CD4-positive, alpha-beta T cell (primary cell): ENCODE results near the gene KCNH1. TPM values are rescaled to one million over a fixed set of nuclear protein-coding genes. Genes with fewer than 3 reads are reported as not detected.

ENCODE experiments used
- ATAC-seq: fragments of 200-7000 bp; cut with Tn5 transposase; one replicate; pipeline ENCODE4 v1.10.0; 2022; ENCODE audit warnings: mild to moderate bottlenecking; ENCODE audit not compliant: poor library complexity
- CTCF ChIA-PET: fragments of 350-600 bp; sonication (Branson Sonifier 250); formaldehyde crosslinking; loops from one replicate; lab custom pipeline; 2021; ENCODE audit warnings: antibody characterized with exemption, inconsistent platforms; lab: Charles Lee
- POLR2A ChIA-PET: fragments of 350-600 bp; sonication (Branson Sonifier 250); formaldehyde crosslinking; loops from one replicate; lab custom pipeline; 2021; ENCODE audit warnings: antibody characterized with exemption, inconsistent platforms; lab: Charles Lee
- DNase-seq, 14 experiments: peaks; one replicate each; pipeline ENCODE4 v3.0.0-alpha.2; 2013 to 2020; ENCODE audit warnings: mixed read lengths in 2 of 14
- H3K27ac ChIP-seq, 2 donors: one replicate each; pipeline versions ENCODE4 v1.5.1 to v1.7.0; 2013; ENCODE audit warnings: low read length in 2 of 2, low read depth in 1 of 2, mild to moderate bottlenecking in 1 of 2
- H3K27me3 ChIP-seq, 2 experiments: 1 replicate in 1 of 2; 2 replicates in 1 of 2; pipeline versions ENCODE4 v1.6.1 to v1.7.0; 2013; ENCODE audit warnings: low read length in 2 of 2, control low read depth in 1 of 2, mild to moderate bottlenecking in 1 of 2, moderate library complexity in 1 of 2; ENCODE audit not compliant: insufficient read depth in 2 of 2, control insufficient read depth in 1 of 2
- H3K36me3 ChIP-seq: one replicate; pipeline ENCODE4 v1.6.1; 2013; ENCODE audit warnings: low read length, control low read depth; ENCODE audit not compliant: insufficient read depth
- H3K4me1 ChIP-seq: one replicate; pipeline ENCODE4 v1.6.1; 2013; ENCODE audit warnings: low read length, control low read depth; ENCODE audit not compliant: insufficient read depth
- H3K4me3 ChIP-seq: one replicate; pipeline ENCODE4 v1.5.1; 2013; ENCODE audit warnings: mild to moderate bottlenecking, low read length, moderate library complexity
- H3K9me3 ChIP-seq, 2 experiments: 1 replicate in 1 of 2; 2 replicates in 1 of 2; pipeline versions ENCODE4 v1.6.1 to v1.7.0; 2013; ENCODE audit warnings: low read length in 2 of 2, mild to moderate bottlenecking in 2 of 2, control low read depth in 1 of 2, moderate library complexity in 1 of 2; ENCODE audit not compliant: control insufficient read depth in 1 of 2, insufficient read depth in 1 of 2
- H3K27ac Mint-ChIP-seq: one replicate; pipeline ENCODE4 v1.8.0; 2020; ENCODE audit warnings: mixed read lengths
- H3K27me3 Mint-ChIP-seq: one replicate; pipeline ENCODE4 v1.8.0; 2021; ENCODE audit warnings: mixed read lengths
- H3K36me3 Mint-ChIP-seq: one replicate; pipeline ENCODE4 v1.8.0; 2021; ENCODE audit warnings: low read depth, mixed read lengths
- H3K4me1 Mint-ChIP-seq: one replicate; pipeline ENCODE4 v1.8.0; 2021; ENCODE audit warnings: low read depth, mixed read lengths
- H3K4me3 Mint-ChIP-seq: one replicate; pipeline ENCODE4 v1.8.0; 2020; ENCODE audit warnings: mild to moderate bottlenecking, mixed read lengths
- H3K9me3 Mint-ChIP-seq: one replicate; pipeline ENCODE4 v1.8.0; 2020; ENCODE audit warnings: mixed read lengths
- CTCF ChIP-seq: fragments of 200-600 bp; IDR thresholded peaks from one replicate; pipeline ENCODE4 v1.8.0; 2022; ENCODE audit warnings: antibody characterized with exemption, mild to moderate bottlenecking
- intact Hi-C, 2 experiments: fragments of 100-400 bp; cut with DNase I in 1 of 2; cut with micrococcal nuclease in 1 of 2; formaldehyde crosslinking; loops; one replicate each; pipeline versions ENCODE4 v1.15.1 to v1.9.0; 2023 to 2025; cut with DNase I, micrococcal nuclease
- total RNA-seq, 174 experiments: library from RNA in 2 of 174; stranded (reverse) in 2 of 174; gene quantifications; one replicate each; pipeline ENCODE4 v1.2.3 and lab custom pipeline; 2021 to 2026

The KCNH1 gene
- total RNA-seq, 2 experiments from 2014 or later, result not detected

GRCh38 chr1:210776712-210777111, 357.2 kb downstream of the KCNH1 start:
- Mint-ChIP-seq H3K9me3 (no peaks in the 10 kb centered on the region), H3K27ac (no peak overlapping the region), H3K36me3 (no peaks in the 10 kb centered on the region), H3K4me1 (no peaks in the 10 kb centered on the region), H3K27me3 (peaks cover 18% of the 10 kb centered on the region), H3K4me3 (no peak overlapping the region)
- intact Hi-C loops, result no loop called here
- ATAC-seq (no peak), DNase-seq (no peak)
- Histone ChIP-seq H3K9me3 (no peaks in the 10 kb centered on the region), H3K4me1 (no peaks in the 10 kb centered on the region), H3K27ac (no peak overlapping the region), H3K4me3 (no peak overlapping the region), H3K36me3 (no peaks in the 10 kb centered on the region), H3K27me3 (no peaks in the 10 kb centered on the region)
- POLR2A ChIA-PET, result no interaction called here
- CTCF ChIA-PET, result no interaction called here
- no peak for TF ChIP-seq CTCF

GRCh38 chr1:210775289-210775688, 358.7 kb downstream of the KCNH1 start:
- intact Hi-C loops, result no loop called here
- H3K4me3 Mint-ChIP-seq, result no peak overlapping the region

GRCh38 chr1:210773450-210773849, 360.5 kb downstream of the KCNH1 start:
- no peaks in the 10 kb centered on the region for H3K4me1 Mint-ChIP-seq

More at GRCh38 chr1:210775289-210775688, 358.7 kb downstream of the KCNH1 start:
- H3K4me1 ChIP-seq, result no peaks in the 10 kb centered on the region
- H3K9me3 ChIP-seq, result no peaks in the 10 kb centered on the region
- no peak for ATAC-seq
- no peaks in the 10 kb centered on the region for H3K27me3 ChIP-seq
- ChIA-PET CTCF (no interaction called here), POLR2A (no interaction called here)
- Mint-ChIP-seq H3K4me1 (no peaks in the 10 kb centered on the region), H3K36me3 (no peaks in the 10 kb centered on the region), H3K27ac (no peak overlapping the region), H3K27me3 (peaks cover 18% of the 10 kb centered on the region), H3K9me3 (no peaks in the 10 kb centered on the region)
- TF ChIP-seq CTCF, result no peak
- no peaks in the 10 kb centered on the region for H3K36me3 ChIP-seq
- no peak overlapping the region for H3K4me3 ChIP-seq
- no peak for DNase-seq
- H3K27ac ChIP-seq, result no peak overlapping the region

More at GRCh38 chr1:210773450-210773849, 360.5 kb downstream of the KCNH1 start:
- POLR2A ChIA-PET, result no interaction called here
- TF ChIP-seq CTCF, result no peak
- no peak overlapping the region for H3K27ac ChIP-seq
- H3K4me1 ChIP-seq, result no peaks in the 10 kb centered on the region
- no peaks in the 10 kb centered on the region for H3K9me3 ChIP-seq
- H3K36me3 ChIP-seq, result no peaks in the 10 kb centered on the region
- CTCF ChIA-PET, result no interaction called here
- Mint-ChIP-seq H3K27ac (no peak overlapping the region), H3K4me3 (no peak overlapping the region), H3K36me3 (no peaks in the 10 kb centered on the region), H3K9me3 (no peaks in the 10 kb centered on the region), H3K27me3 (peaks cover 18% of the 10 kb centered on the region)
- DNase-seq, result no peak
- no peak for ATAC-seq
- no peaks in the 10 kb centered on the region for H3K27me3 ChIP-seq
- H3K4me3 ChIP-seq, result no peak overlapping the region
- intact Hi-C loops, result no loop called here
